Measurements from ENCODE around the gene KLHDC4.
"Not testable (repeated sequence)": the region's sequence is repeated elsewhere in the genome, so short reads cannot be mapped to it uniquely, and the experiment has no call there.

GRCh38 chr16:87726577-87726976 is 39.2 kb downstream of the KLHDC4 start:
- TF ChIP-seq ZNF207 (IDR thresholded peaks at IDR 0.05; ENCODE audit: borderline replicate concordance); JUND (IDR thresholded peaks at IDR 0.05; ENCODE audit: low read depth, low read length); CTCF (IDR thresholded peaks at IDR 0.05 in 2 of 3, conservative IDR thresholded peaks at IDR 0.05 in 1 of 3; ENCODE audit: control insufficient read depth in 2 of 3, extremely low read depth in 1 of 3, insufficient read depth in 1 of 3, low read depth in 3 of 3, low read length in 3 of 3); POLR2AphosphoS5 (IDR thresholded peaks at IDR 0.05; ENCODE audit: low read length); ATF2 (IDR thresholded peaks at IDR 0.05; ENCODE audit: low read length); POLR2A (IDR thresholded peaks at IDR 0.05; ENCODE audit: low read depth, low read length); EP300 (IDR thresholded peaks at IDR 0.05; ENCODE audit: borderline replicate concordance in 1 of 2, control insufficient read depth in 1 of 2, low read depth in 2 of 2, low read length in 2 of 2); CEBPB (IDR thresholded peaks at IDR 0.05; ENCODE audit: borderline replicate concordance in 1 of 2, low read depth in 2 of 2, low read length in 2 of 2); SIN3A (IDR thresholded peaks at IDR 0.05; ENCODE audit: low read depth, low read length); RB1 (IDR thresholded peaks at IDR 0.05; ENCODE audit: borderline replicate concordance): not testable (repeated sequence)
- TF ChIP-seq, protein P1, sequence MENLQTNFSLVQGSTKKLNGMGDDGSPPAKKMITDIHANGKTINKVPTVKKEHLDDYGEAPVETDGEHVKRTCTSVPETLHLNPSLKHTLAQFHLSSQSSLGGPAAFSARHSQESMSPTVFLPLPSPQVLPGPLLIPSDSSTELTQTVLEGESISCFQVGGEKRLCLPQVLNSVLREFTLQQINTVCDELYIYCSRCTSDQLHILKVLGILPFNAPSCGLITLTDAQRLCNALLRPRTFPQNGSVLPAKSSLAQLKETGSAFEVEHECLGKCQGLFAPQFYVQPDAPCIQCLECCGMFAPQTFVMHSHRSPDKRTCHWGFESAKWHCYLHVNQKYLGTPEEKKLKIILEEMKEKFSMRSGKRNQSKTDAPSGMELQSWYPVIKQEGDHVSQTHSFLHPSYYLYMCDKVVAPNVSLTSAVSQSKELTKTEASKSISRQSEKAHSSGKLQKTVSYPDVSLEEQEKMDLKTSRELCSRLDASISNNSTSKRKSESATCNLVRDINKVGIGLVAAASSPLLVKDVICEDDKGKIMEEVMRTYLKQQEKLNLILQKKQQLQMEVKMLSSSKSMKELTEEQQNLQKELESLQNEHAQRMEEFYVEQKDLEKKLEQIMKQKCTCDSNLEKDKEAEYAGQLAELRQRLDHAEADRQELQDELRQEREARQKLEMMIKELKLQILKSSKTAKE (IDR thresholded peaks at IDR 0.05; ENCODE audit: low read depth, poor library complexity, severe bottlenecking), result not testable (repeated sequence)
- TF ChIP-seq, protein P2, sequence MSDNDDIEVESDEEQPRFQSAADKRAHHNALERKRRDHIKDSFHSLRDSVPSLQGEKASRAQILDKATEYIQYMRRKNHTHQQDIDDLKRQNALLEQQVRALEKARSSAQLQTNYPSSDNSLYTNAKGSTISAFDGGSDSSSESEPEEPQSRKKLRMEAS (IDR thresholded peaks at IDR 0.05; ENCODE audit: low read depth, low read length), result not testable (repeated sequence)

Measured in GM12878 (cell line).